K562 treated with DMSO at 1 percent for 12 hours (cell line): ENCODE measurements around the gene ENKUR. TPM values are rescaled to one million over a fixed set of nuclear protein-coding genes. Genes with fewer than 3 reads are reported as not detected.

Experiments
- total RNA-seq: library from RNA; unstranded; fragments of 300-600 nt; gene quantifications from 2 replicates; pipeline ENCODE4 v1.2.3, GENCODE V29; 2022; ENCODE audit not compliant: insufficient read depth

The ENKUR gene, protein sequence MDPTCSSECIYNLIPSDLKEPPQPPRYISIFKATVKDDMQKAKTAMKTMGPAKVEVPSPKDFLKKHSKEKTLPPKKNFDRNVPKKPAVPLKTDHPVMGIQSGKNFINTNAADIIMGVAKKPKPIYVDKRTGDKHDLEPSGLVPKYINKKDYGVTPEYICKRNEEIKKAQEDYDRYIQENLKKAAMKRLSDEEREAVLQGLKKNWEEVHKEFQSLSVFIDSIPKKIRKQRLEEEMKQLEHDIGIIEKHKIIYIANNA
- total RNA-seq: not detected in 2 replicates

DNA sequence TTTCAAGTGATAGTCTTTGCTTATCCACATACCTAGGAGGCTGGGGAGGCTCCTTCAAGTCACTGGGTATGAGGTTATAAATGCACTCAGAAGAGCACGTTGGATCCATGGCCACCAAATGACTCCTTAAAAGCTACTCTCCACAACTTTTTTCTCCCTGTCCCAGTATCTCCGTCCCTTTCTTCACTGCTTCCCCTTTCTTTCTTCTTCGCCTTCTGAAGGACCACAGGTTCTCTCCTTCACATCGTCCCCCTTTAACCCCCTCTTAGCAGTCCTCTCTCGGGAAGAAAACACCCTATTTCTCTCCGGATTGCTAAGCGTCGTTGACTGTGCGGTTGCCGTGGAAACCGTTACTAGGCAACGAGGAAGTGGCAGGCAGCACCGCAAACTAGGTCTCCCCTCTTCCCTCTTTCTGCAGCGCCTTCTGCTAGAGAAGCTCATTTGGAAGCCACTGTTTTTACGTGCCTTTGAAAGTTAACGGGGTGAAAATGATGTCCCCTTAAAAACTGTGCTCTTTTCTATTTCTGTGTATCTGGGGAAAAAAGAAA, at the start of gene ENKUR:
Gene ENKUR (minus strand): TSS at position 331 of the 548 bp plus-strand sequence. CDS start 222 bp downstream, at position 109.

DNA sequence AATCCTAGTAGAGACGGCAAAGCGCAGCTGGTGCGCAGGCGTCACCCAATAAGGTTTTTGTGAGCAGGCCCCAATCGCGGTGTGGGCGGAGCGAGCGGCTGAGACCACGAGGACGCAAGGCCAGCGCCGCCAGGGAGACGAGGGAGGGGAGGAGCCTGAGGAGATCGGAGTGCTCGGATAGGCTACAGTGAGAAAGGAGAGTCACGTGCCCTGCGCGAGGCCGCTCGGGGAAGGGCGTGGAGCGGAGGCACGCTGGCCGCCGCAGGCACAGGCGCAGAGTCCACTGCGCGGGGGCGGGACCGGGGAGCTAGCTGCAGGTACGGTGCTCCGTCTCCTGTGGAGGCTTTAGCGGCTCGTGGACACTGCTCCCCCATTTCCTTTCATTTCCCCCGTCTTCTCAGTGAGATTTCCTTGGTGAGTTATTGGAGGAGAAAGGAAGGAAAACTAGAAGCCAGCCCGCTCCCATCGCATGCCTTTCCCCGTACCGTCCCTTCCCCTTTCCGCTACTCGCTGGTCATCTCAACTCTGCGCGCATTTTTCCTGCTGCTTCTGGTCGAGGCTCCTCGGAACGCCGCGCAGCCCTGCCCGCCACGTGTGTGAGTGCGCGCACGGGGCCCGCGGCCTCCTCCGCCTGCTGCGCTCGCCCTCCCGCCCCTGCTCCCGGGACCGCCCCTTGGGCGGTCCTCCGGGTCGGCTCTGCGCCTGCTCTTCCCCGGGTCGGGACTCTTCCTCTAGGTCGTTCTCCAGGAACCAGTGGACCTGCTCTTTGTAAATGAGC, 607 bp upstream of the ENKUR start, which contains the start of gene THNSL1:
Gene THNSL1 (plus strand): TSS at position 237 of the 778 bp plus-strand sequence. CDS start 6,612 bp downstream, outside the sequence.

DNA sequence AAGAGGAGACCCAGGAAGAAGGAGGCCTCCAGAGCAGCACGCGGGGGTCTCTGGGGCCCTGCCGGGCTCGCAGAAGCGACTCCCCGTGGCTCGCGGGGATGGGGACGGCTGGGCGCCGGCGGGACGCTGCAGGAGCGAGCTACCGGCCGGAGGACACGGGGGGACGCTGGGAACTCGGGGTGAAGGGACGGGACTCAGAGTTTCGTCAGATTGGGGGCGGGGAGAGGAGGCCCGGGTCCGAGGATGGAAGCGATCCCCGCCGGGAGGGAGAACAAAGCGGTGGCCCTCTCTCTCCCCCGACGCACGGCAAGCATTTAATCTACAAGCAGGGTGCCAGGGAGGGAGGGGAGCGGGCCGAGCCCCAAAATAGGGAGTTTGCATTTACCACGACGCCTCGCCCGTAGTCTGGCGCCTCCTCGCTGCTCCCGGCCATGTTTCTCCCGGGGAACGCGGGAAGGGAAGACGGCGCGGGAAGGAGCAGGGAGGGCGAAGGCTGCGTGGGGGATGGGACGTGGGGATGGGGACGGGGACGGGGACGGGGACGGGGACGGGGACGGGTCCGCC, 63.7 kb downstream of the ENKUR start, which contains the start of gene PRTFDC1:
Gene PRTFDC1 (minus strand): TSS at position 464 of the 564 bp plus-strand sequence. CDS start 31 bp downstream, at position 433.

Other genes starting within 250 kb of the ENKUR start
- gene PRTFDC1, start 63.6 kb downstream of the ENKUR start, total RNA-seq: 8.2 and 12.4 TPM in 2 replicates
- gene THNSL1, start 454 bp upstream of the ENKUR start, total RNA-seq: 0.97 and 2.4 TPM in 2 replicates
- 0.81 and 4.6 TPM in 2 replicates for gene GPR158, start 158.8 kb upstream of the ENKUR start, total RNA-seq